ENCODE results near the gene PTTG1IP2. TPM values are rescaled to one million over a fixed set of nuclear protein-coding genes. Genes with fewer than 3 reads are reported as not detected.

PTTG1IP2 gene
- total and polyA plus RNA-seq, 10 of the 15 experiments (the other 5 are each of a cell fraction or from before 2014, with no cell fraction given): not detected

DNA sequence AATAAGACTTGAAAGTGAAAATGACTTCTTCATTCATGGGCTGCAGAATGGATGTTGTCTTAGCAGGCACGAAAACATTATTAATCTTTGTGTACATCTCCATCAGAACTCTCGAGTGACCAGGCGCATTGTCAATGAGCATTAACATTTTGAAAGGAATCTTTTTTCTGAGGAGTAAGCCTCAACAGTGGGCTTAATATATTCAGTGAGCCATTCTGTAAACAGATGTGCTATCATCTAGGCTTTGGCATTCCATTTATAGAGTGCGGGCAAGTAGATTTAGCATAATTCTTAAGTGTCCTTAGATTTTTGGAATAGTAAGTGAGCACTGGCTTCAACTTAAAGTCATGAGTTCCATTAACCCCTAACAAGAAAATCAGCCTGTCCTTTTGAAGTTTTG, 33.1 kb downstream of the PTTG1IP2 start:
- no peak for DNase-seq (ENCODE audit: low read depth, low spot score)
- RAD21 ChIA-PET (ENCODE audit: unreplicated experiment): no interaction called here
- CTCF ChIA-PET: no interaction called here

DNA sequence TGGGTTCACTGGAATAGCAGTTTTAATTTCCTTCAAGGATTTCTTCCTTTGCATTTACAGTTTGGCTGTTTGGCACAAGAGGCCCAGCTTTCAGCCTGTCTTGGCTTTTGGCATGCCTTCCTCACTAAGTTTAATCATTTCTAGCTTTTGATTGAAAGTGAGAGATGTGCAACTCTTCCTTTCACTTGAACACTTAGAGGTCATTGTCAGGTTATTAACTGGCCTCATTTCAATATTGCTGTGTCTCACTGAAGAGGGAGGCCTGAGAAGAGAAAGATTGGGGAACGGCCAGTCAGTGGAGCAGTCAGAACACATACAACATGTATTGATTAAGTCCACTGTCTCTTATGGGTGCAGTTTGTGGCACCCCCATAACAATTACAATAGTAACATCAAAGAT, 33.9 kb downstream of the PTTG1IP2 start:
- ChIA-PET CTCF (no interaction called here), POLR2A (no interaction called here), RAD21 (ENCODE audit: unreplicated experiment) (no interaction called here), SMC1A (ENCODE audit: uncharacterized antibody, unreplicated experiment) (no interaction called here)
- Histone ChIP-seq H3K9ac (ENCODE audit: control insufficient read depth, insufficient read depth, low read length) (no peak overlapping the region), H3K27me3 (replicated peaks in 1 of 2; ENCODE audit: control insufficient read depth in 2 of 2, insufficient read depth in 2 of 2, low read length in 1 of 2) (no peaks in the 10 kb centered on the region), H3K4me1 (ENCODE audit: control insufficient read depth, insufficient read depth, low read length) (no peaks in the 10 kb centered on the region), H3K79me2 (ENCODE audit: control insufficient read depth, insufficient read depth, low read length) (no peaks in the 10 kb centered on the region), H2AFZ (ENCODE audit: control insufficient read depth, low read depth, low read length) (no peak overlapping the region), H3K9me3 (replicated peaks; ENCODE audit: control insufficient read depth, insufficient read depth, low read length) (no peaks in the 10 kb centered on the region), H3K27ac (ENCODE audit: control insufficient read depth, insufficient read depth) (no peak overlapping the region), H3K4me3 (no peak overlapping the region), H3K4me2 (ENCODE audit: control insufficient read depth, insufficient read depth) (no peak overlapping the region), H4K20me1 (ENCODE audit: control insufficient read depth, insufficient read depth) (no peaks in the 10 kb centered on the region), H3K36me3 (ENCODE audit: control insufficient read depth in 2 of 2, insufficient read depth in 2 of 2, low read length in 1 of 2) (no peaks in the 10 kb centered on the region)
- BruUV-seq (replicated peaks): no TSS peak
- WGBS (ENCODE audit: insufficient coverage, insufficient replicate concordance, low lambda C conversion rate, missing lambda C conversion rate): 13% methylated on average over 1 of the region's 1 CpG
- intact Hi-C loops (cut with micrococcal nuclease; ENCODE audit: unreplicated experiment): no loop called here
- in situ Hi-C loops (cut with MboI): no loop called here
- no peak for FAIRE-seq
- no peak for DNase-seq (ENCODE audit: low read depth, low spot score)
- ATAC-seq: peak; percentile 36
- TF ChIP-seq ZBTB11 (CRISPR knock-in tag; IDR thresholded peaks at IDR 0.05) (no peak), E2F8 (IDR thresholded peaks at IDR 0.05; ENCODE audit: low read depth, partially characterized antibody) (no peak), ZNF207 (IDR thresholded peaks at IDR 0.05; ENCODE audit: borderline replicate concordance) (no peak), ELK1 (IDR thresholded peaks at IDR 0.05; ENCODE audit: low read depth, low read length) (no peak), FOXM1 (IDR thresholded peaks at IDR 0.05; ENCODE audit: low read depth, low read length) (no peak), EP300 (IDR thresholded peaks at IDR 0.05; ENCODE audit: borderline replicate concordance in 1 of 2, control insufficient read depth in 1 of 2, low read depth in 2 of 2, low read length in 2 of 2) (no peak), SPI1 (IDR thresholded peaks at IDR 0.05; ENCODE audit: borderline replicate concordance, insufficient read depth, low read depth, low read length) (no peak)

More for the DNA sequence above, 33.1 kb downstream of the PTTG1IP2 start:
- SMC1A ChIA-PET (ENCODE audit: uncharacterized antibody, unreplicated experiment): no interaction called here
- Histone ChIP-seq H3K27me3 (replicated peaks in 1 of 2; ENCODE audit: control insufficient read depth in 2 of 2, insufficient read depth in 2 of 2, low read length in 1 of 2) (no peaks in the 10 kb centered on the region), H4K20me1 (ENCODE audit: control insufficient read depth, insufficient read depth) (no peaks in the 10 kb centered on the region), H3K9ac (ENCODE audit: control insufficient read depth, insufficient read depth, low read length) (no peak overlapping the region), H3K79me2 (ENCODE audit: control insufficient read depth, insufficient read depth, low read length) (no peaks in the 10 kb centered on the region), H3K27ac (ENCODE audit: control insufficient read depth, insufficient read depth) (no peak overlapping the region), H3K4me2 (ENCODE audit: control insufficient read depth, insufficient read depth) (no peak overlapping the region), H3K4me1 (ENCODE audit: control insufficient read depth, insufficient read depth, low read length) (no peaks in the 10 kb centered on the region), H3K9me3 (replicated peaks; ENCODE audit: control insufficient read depth, insufficient read depth, low read length) (no peaks in the 10 kb centered on the region), H2AFZ (ENCODE audit: control insufficient read depth, low read depth, low read length) (no peak overlapping the region), H3K36me3 (ENCODE audit: control insufficient read depth in 2 of 2, insufficient read depth in 2 of 2, low read length in 1 of 2) (no peaks in the 10 kb centered on the region), H3K4me3 (no peak overlapping the region)
- in situ Hi-C loops (cut with MboI) (no loop called here), intact Hi-C loops (cut with micrococcal nuclease; ENCODE audit: unreplicated experiment) (no loop called here)
- TF ChIP-seq RELA (IDR thresholded peaks at IDR 0.05; ENCODE audit: borderline replicate concordance, partially characterized antibody): no peak
- no peak for TF ChIP-seq FOXM1 (IDR thresholded peaks at IDR 0.05; ENCODE audit: low read depth, low read length)
- TF ChIP-seq RCOR1 (conservative IDR thresholded peaks at IDR 0.05; ENCODE audit: low read depth, low read length): no peak
- no peak for TF ChIP-seq ESRRA (IDR thresholded peaks at IDR 0.05; ENCODE audit: low read length)
- TF ChIP-seq SREBF2 (IDR thresholded peaks at IDR 0.05; ENCODE audit: low read length): no peak
- TF ChIP-seq SMC3 (IDR thresholded peaks at IDR 0.05; ENCODE audit: borderline replicate concordance, low read length): no peak
- no TSS peak for BruUV-seq (replicated peaks)
- FAIRE-seq (no peak), ATAC-seq (no peak)
- WGBS (ENCODE audit: insufficient coverage, insufficient replicate concordance, low lambda C conversion rate, missing lambda C conversion rate): 88% methylated on average over 4 of the region's 4 CpGs
- POLR2A ChIA-PET: no interaction called here
